IMR-90 (cell line): Measurements from ENCODE around the gene STAG1. TPM values are rescaled to one million over a fixed set of nuclear protein-coding genes. Genes with fewer than 3 reads are reported as not detected.
A peak's percentile ranks its signal among the peaks of the same experiment; 100 is the strongest.

Source experiments
- ATAC-seq: fragments of 200-7000 bp; cut with Tn5 transposase; 2 replicates; pipeline ENCODE4 v1.9.1; 2020; ENCODE audit warnings: low read depth, mild to moderate bottlenecking, moderate library complexity
- BruUV-seq: library from RNA; stranded (reverse); fragments of 400-500 nt; replicated peaks from 2 replicates; lab custom pipeline; 2021; lab: Mats Ljungman, UMichigan
- CTCF ChIA-PET: fragments of 300-600 bp; formaldehyde crosslinking; extraction: SDS; loops from one replicate; lab custom pipeline; 2021; ENCODE audit warnings: antibody characterized with exemption; lab: Yijun Ruan, JAX
- POLR2A ChIA-PET: fragments of 300-600 bp; sonication (Branson Sonifier 250); formaldehyde crosslinking; loops from one replicate; lab custom pipeline; 2022; ENCODE audit warnings: antibody characterized with exemption; ENCODE audit not compliant: unreplicated experiment; lab: Charles Lee
- DNase-seq: peaks from one replicate; pipeline ENCODE4 v3.0.0; 2013
- H2AFZ ChIP-seq: replicated peaks from 2 replicates; pipeline ENCODE3; 2013; ENCODE audit warnings: low read length, mild to moderate bottlenecking; ENCODE audit not compliant: poor library complexity
- H2AK5ac ChIP-seq: 2 replicates; pipeline ENCODE4 v1.6.1; 2013; ENCODE audit warnings: low read depth, low read length, inconsistent platforms
- H2AK9ac ChIP-seq: replicated peaks from 2 replicates; pipeline ENCODE3; 2013; ENCODE audit warnings: mild to moderate bottlenecking, low read depth, low read length, moderate library complexity; ENCODE audit not compliant: poor library complexity
- H2BK120ac ChIP-seq: 2 replicates; pipeline ENCODE4 v1.6.1; 2013; ENCODE audit warnings: low read depth, low read length, inconsistent platforms
- H2BK15ac ChIP-seq: 3 replicates; pipeline ENCODE4 v1.6.1; 2013; ENCODE audit warnings: low read depth, low read length, inconsistent platforms
- H2BK20ac ChIP-seq: 2 replicates; pipeline ENCODE4 v1.6.1; 2013; ENCODE audit warnings: low read depth, mild to moderate bottlenecking, inconsistent platforms, low read length, moderate library complexity
- H2BK5ac ChIP-seq: 2 replicates; pipeline ENCODE4 v1.6.1; 2013; ENCODE audit warnings: mild to moderate bottlenecking, low read depth, low read length, inconsistent platforms; ENCODE audit not compliant: poor library complexity, severe bottlenecking
- H3K14ac ChIP-seq: replicated peaks from 2 replicates; pipeline ENCODE4 v1.6.1; 2013; ENCODE audit warnings: low read depth, low read length, inconsistent platforms
- H3K18ac ChIP-seq: 2 replicates; pipeline ENCODE4 v1.6.1; 2013; ENCODE audit warnings: low read depth, low read length, control low read depth
- H3K23ac ChIP-seq: 2 replicates; pipeline ENCODE4 v1.6.1; 2013; ENCODE audit warnings: low read depth, low read length, inconsistent platforms
- H3K27ac ChIP-seq: 2 replicates; pipeline ENCODE4 v1.5.1; 2013; ENCODE audit warnings: mild to moderate bottlenecking, control low read depth, low read length; ENCODE audit not compliant: insufficient read depth
- H3K27me3 ChIP-seq: 2 replicates; pipeline ENCODE4 v1.6.1; 2013; ENCODE audit warnings: low read length; ENCODE audit not compliant: control insufficient read depth, insufficient read depth
- H3K36me3 ChIP-seq: 2 replicates; pipeline ENCODE4 v1.6.1; 2013; ENCODE audit warnings: low read length, mixed read lengths; ENCODE audit not compliant: control insufficient read depth, insufficient read depth
- H3K4ac ChIP-seq: 2 replicates; pipeline ENCODE4 v1.6.1; 2013; ENCODE audit warnings: low read depth, low read length, inconsistent platforms
- H3K4me1 ChIP-seq: 2 replicates; pipeline ENCODE4 v1.6.1; 2013; ENCODE audit warnings: low read length, mixed read lengths; ENCODE audit not compliant: control insufficient read depth, insufficient read depth
- H3K4me2 ChIP-seq: 2 replicates; pipeline ENCODE4 v1.6.1; 2013; ENCODE audit warnings: low read depth, mild to moderate bottlenecking, control low read depth, low read length, moderate library complexity
- H3K4me3 ChIP-seq: 2 replicates; pipeline ENCODE4 v1.5.1; 2013; ENCODE audit warnings: low read depth, mild to moderate bottlenecking, control low read depth, low read length, moderate library complexity; ENCODE audit not compliant: insufficient read depth
- H3K56ac ChIP-seq: 2 replicates; pipeline ENCODE4 v1.6.1; 2013; ENCODE audit warnings: low read length, inconsistent platforms; ENCODE audit not compliant: insufficient read depth; ENCODE audit errors: extremely low read depth
- H3K79me1 ChIP-seq, 2 experiments: 2 replicates each; pipeline ENCODE4 v1.6.1; 2013; ENCODE audit warnings: low read length in 2 of 2, inconsistent platforms in 1 of 2, low read depth in 1 of 2
- H3K9ac ChIP-seq: 2 replicates; pipeline ENCODE4 v1.6.1; 2013; ENCODE audit warnings: low read depth, low read length, control low read depth
- H3K9me1 ChIP-seq: 2 replicates; pipeline ENCODE4 v1.6.1; 2013; ENCODE audit warnings: low read length, inconsistent platforms; ENCODE audit not compliant: insufficient read depth
- H3K9me3 ChIP-seq: 2 replicates; pipeline ENCODE4 v1.6.1; 2013; ENCODE audit warnings: low read length; ENCODE audit not compliant: control insufficient read depth, insufficient read depth
- H4K20me1 ChIP-seq: 2 replicates; pipeline ENCODE4 v1.6.1; 2013; ENCODE audit warnings: low read length, inconsistent platforms; ENCODE audit not compliant: insufficient read depth
- H4K5ac ChIP-seq: 2 replicates; pipeline ENCODE4 v1.6.1; 2013; ENCODE audit warnings: mild to moderate bottlenecking, low read depth, low read length, control low read depth
- H4K8ac ChIP-seq, 2 experiments: 2 replicates each; pipeline ENCODE4 v1.6.1; 2013; ENCODE audit warnings: low read depth in 2 of 2, low read length in 2 of 2, control low read depth in 1 of 2, inconsistent platforms in 1 of 2
- H4K91ac ChIP-seq: 2 replicates; pipeline ENCODE4 v1.6.1; 2013; ENCODE audit warnings: low read depth, low read length, inconsistent platforms; ENCODE audit not compliant: insufficient read depth
- ELK1 ChIP-seq: fragments of 150-350 bp; IDR thresholded peaks from 2 replicates; pipeline ENCODE4 v1.6.1; 2016; ENCODE audit warnings: low read depth, mild to moderate bottlenecking, low read length, moderate library complexity, borderline replicate concordance
- FOS ChIP-seq: fragments of 150-350 bp; IDR thresholded peaks from 2 replicates; pipeline ENCODE4 v1.6.1; 2016; ENCODE audit warnings: low read depth, low read length
- MAFK ChIP-seq: IDR thresholded peaks from 2 replicates; pipeline ENCODE4 v1.6.1; 2012; ENCODE audit warnings: low read depth, low read length, improper control_type of control experiment
- MXI1 ChIP-seq: IDR thresholded peaks from 2 replicates; pipeline ENCODE4 v1.6.1; 2012; ENCODE audit warnings: low read depth, mild to moderate bottlenecking, low read length, moderate library complexity, borderline replicate concordance
- NFE2L2 ChIP-seq: fragments of 150-350 bp; IDR thresholded peaks from 2 replicates; pipeline ENCODE4 v1.6.1; 2016; ENCODE audit warnings: low read depth, mild to moderate bottlenecking, low read length
- POLR2A ChIP-seq: IDR thresholded peaks from 2 replicates; pipeline ENCODE4 v1.6.1; 2012; ENCODE audit warnings: mild to moderate bottlenecking, low read depth, low read length
- whole genome bisulfite sequencing, 2 experiments: methylation state at CpG; one replicate each; pipeline versions ENCODE4 v1.1.5 to v1.1.7; 2013; ENCODE audit warnings: missing lambda C conversion rate in 2 of 2; ENCODE audit not compliant: insufficient read length in 1 of 2; ENCODE audit errors: extremely low coverage in 2 of 2; 5-methylcytosine and 5-hydroxymethylcytosine counted together
- dilution Hi-C: fragments of 300-500 bp; cut with HindIII; formaldehyde crosslinking; loops from one replicate; pipeline ENCODE4 v1.14.3; 2018; ENCODE audit warnings: low sequenced_read_pairs; ENCODE audit not compliant: unreplicated experiment
- in situ Hi-C: fragments of 300-500 bp; cut with MboI; formaldehyde crosslinking; loops from 3 replicates; pipeline ENCODE4 v1.14.3; 2019; ENCODE audit warnings: low sequenced_read_pairs, inconsistent platforms, mixed read lengths
- intact Hi-C: fragments of 100-400 bp; cut with micrococcal nuclease; formaldehyde crosslinking; loops from 2 replicates; pipeline ENCODE4 v1.10.0; 2022
- polyA plus RNA-seq, 3 experiments: library from polyadenylated mRNA; depleted of rRNA; stranded (reverse); fragments of >200 nt; gene quantifications; 2 replicates each; pipeline ENCODE4 v1.2.3, GENCODE V29; 2012; ENCODE audit warnings: low replicate concordance in 1 of 3
- total RNA-seq: library from RNA; depleted of rRNA; stranded (reverse); fragments of >200 nt; gene quantifications from 2 replicates; pipeline ENCODE4 v1.2.3, GENCODE V29; 2012

The STAG1 gene
- total and polyA plus RNA-seq, 2 of the 4 experiments (the other 2 are of a cell fraction): 9.6 to 32.3 TPM

GRCh38 chr3:136457793-136458192 is 294.4 kb downstream of the STAG1 start:
- H3K9me3 ChIP-seq: peaks cover 28% of the 10 kb centered on the region
- peaks cover 14% of the 10 kb centered on the region for H3K36me3 ChIP-seq
- peaks cover 11 to 19% of the 10 kb centered on the region in 2 experiments for H3K79me1 ChIP-seq
- in situ Hi-C loops: no loop called here
- ATAC-seq (no peak), DNase-seq (no peak)
- H4K5ac ChIP-seq: no peak overlapping the region
- H3K9ac ChIP-seq: no peak overlapping the region
- no peaks in the 10 kb centered on the region for H3K4me1 ChIP-seq
- no peak overlapping the region for H2BK120ac ChIP-seq
- TF ChIP-seq ELK1: no peak
- no peak for TF ChIP-seq MXI1
- TF ChIP-seq MAFK: peak; percentile 97
- TF ChIP-seq FOS: no peak
- no peak for TF ChIP-seq NFE2L2
- no peak for TF ChIP-seq POLR2A
- intact Hi-C loops: no loop called here
- H3K23ac ChIP-seq: no peak overlapping the region
- H2BK5ac ChIP-seq: no peak overlapping the region
- no peak overlapping the region for H4K8ac ChIP-seq
- H2AFZ ChIP-seq: no peak overlapping the region
- POLR2A ChIA-PET: no interaction called here
- H2AK5ac ChIP-seq: no peak overlapping the region
- H3K9me1 ChIP-seq: no peaks in the 10 kb centered on the region; the same call in 1 of the 2 replicates
- no CpG with 5 or more reads among the region's 2 CpGs for WGBS, 2 experiments
- H3K14ac ChIP-seq: no peak overlapping the region
- H3K27me3 ChIP-seq: no peaks in the 10 kb centered on the region
- no peak overlapping the region for H2BK20ac ChIP-seq
- H3K4ac ChIP-seq: no peak overlapping the region
- dilution Hi-C loops: no loop called here
- no peaks in the 10 kb centered on the region for H4K20me1 ChIP-seq
- no peak overlapping the region for H3K56ac ChIP-seq
- H3K27ac ChIP-seq: no peak overlapping the region
- no peak overlapping the region for H3K18ac ChIP-seq
- CTCF ChIA-PET: no interaction called here
- no peak overlapping the region for H3K4me2 ChIP-seq
- H3K4me3 ChIP-seq: no peak overlapping the region
- H2AK9ac ChIP-seq: no peak overlapping the region
- H4K91ac ChIP-seq: no peak overlapping the region
- BruUV-seq: no TSS peak
- no peak overlapping the region for H2BK15ac ChIP-seq
